Endodermal cell (in vitro differentiated cells): Measurements from ENCODE around the gene ADARB1. TPM values are rescaled to one million over a fixed set of nuclear protein-coding genes. Genes with fewer than 3 reads are reported as not detected.

Source experiments
- DNase-seq: peaks from one replicate; pipeline ENCODE4 v3.0.0-alpha.2; 2017
- H3K27ac ChIP-seq: 2 replicates; pipeline ENCODE4 v1.5.1; 2013; ENCODE audit warnings: mild to moderate bottlenecking, low read depth, low read length, moderate library complexity
- H3K27me3 ChIP-seq: 2 replicates; pipeline ENCODE4 v1.6.1; 2013; ENCODE audit warnings: mild to moderate bottlenecking, low read length, moderate library complexity; ENCODE audit not compliant: insufficient read depth, control insufficient read depth, poor library complexity, severe bottlenecking
- H3K36me3 ChIP-seq: 2 replicates; pipeline ENCODE4 v1.7.0; 2013; ENCODE audit warnings: mild to moderate bottlenecking, low read length, moderate library complexity; ENCODE audit not compliant: control insufficient read depth, insufficient read depth
- H3K4me1 ChIP-seq: one replicate; pipeline ENCODE4 v1.7.0; 2013; ENCODE audit warnings: low read length; ENCODE audit not compliant: control insufficient read depth, insufficient read depth
- H3K4me3 ChIP-seq: 2 replicates; pipeline ENCODE4 v1.5.1; 2013; ENCODE audit warnings: mild to moderate bottlenecking, low read length, moderate library complexity
- H3K9ac ChIP-seq: 2 replicates; pipeline ENCODE4 v1.6.1; 2013; ENCODE audit warnings: mild to moderate bottlenecking, low read length, moderate library complexity; ENCODE audit not compliant: poor library complexity, severe bottlenecking; ENCODE audit errors: extremely low read depth
- H3K9me3 ChIP-seq: 2 replicates; pipeline ENCODE4 v1.6.1; 2013; ENCODE audit warnings: mild to moderate bottlenecking, low read length, moderate library complexity; ENCODE audit not compliant: control insufficient read depth
- H3K27ac Mint-ChIP-seq: 2 replicates; pipeline ENCODE4 v1.8.0; 2020; ENCODE audit warnings: mixed read lengths
- H3K27me3 Mint-ChIP-seq: 2 replicates; pipeline ENCODE4 v1.8.0; 2021; ENCODE audit warnings: mild to moderate bottlenecking, mixed read lengths; ENCODE audit not compliant: insufficient read depth
- H3K36me3 Mint-ChIP-seq: 2 replicates; pipeline ENCODE4 v1.8.0; 2020; ENCODE audit warnings: low read depth, mixed read lengths
- H3K4me1 Mint-ChIP-seq: 2 replicates; pipeline ENCODE4 v1.8.0; 2020; ENCODE audit warnings: mixed read lengths
- H3K4me3 Mint-ChIP-seq: 2 replicates; pipeline ENCODE4 v1.8.0; 2020; ENCODE audit warnings: mild to moderate bottlenecking, moderate library complexity, mixed read lengths
- H3K9me3 Mint-ChIP-seq: 2 replicates; pipeline ENCODE4 v1.8.0; 2020; ENCODE audit warnings: mild to moderate bottlenecking, mixed read lengths
- CTCF ChIP-seq: fragments of 200-600 bp; sonication (generic); conservative IDR thresholded peaks from 2 replicates; pipeline ENCODE4 v1.5.0; 2021; ENCODE audit warnings: antibody characterized with exemption, mild to moderate bottlenecking
- WGBS, 2 experiments: methylation state at CpG; one replicate each; pipeline versions ENCODE4 v1.1.5 to v1.1.7; 2013; ENCODE audit warnings: missing lambda C conversion rate in 2 of 2, mixed read lengths in 1 of 2; ENCODE audit not compliant: insufficient coverage in 1 of 2, insufficient read length in 1 of 2; 5-methylcytosine and 5-hydroxymethylcytosine counted together
- total RNA-seq, 2 donors: library from RNA; stranded (reverse); fragmentation: NEBNext Ultra II Directional in 1 of 2; extraction: Animal tissue kit (Norgen Biotek cat#: 25700) in 1 of 2; gene quantifications; 2 replicates in 1 of 2; 3 replicates in 1 of 2; pipeline ENCODE4 v1.2.1, GENCODE V29; 2021

ADARB1 gene
- total RNA-seq, 2 donors from 2014 or later: 11.5 to 20.1 TPM

- H3K9me3 ChIP-seq: no peaks in the 10 kb centered on the region
- H3K4me3 Mint-ChIP-seq: no peak overlapping the region
- H3K27ac ChIP-seq: no peak overlapping the region
- no peaks in the 10 kb centered on the region for H3K36me3 Mint-ChIP-seq
- WGBS, 2 experiments: 91 to 98% methylated on average over 8 to 13 of the region's 13 CpGs
- DNase-seq: no peak
- H3K9ac ChIP-seq: no peak overlapping the region
- TF ChIP-seq CTCF: no peak
- no peaks in the 10 kb centered on the region for H3K4me1 Mint-ChIP-seq
- H3K9me3 Mint-ChIP-seq: no peaks in the 10 kb centered on the region
- no peaks in the 10 kb centered on the region for H3K27me3 Mint-ChIP-seq
- H3K4me1 ChIP-seq: no peaks in the 10 kb centered on the region
- H3K27me3 ChIP-seq: no peaks in the 10 kb centered on the region
- H3K4me3 ChIP-seq: no peak overlapping the region
- no peak overlapping the region for H3K27ac Mint-ChIP-seq
- H3K36me3 ChIP-seq: no peaks in the 10 kb centered on the region
Observed at GRCh38 chr21:45127937-45128336, 53.6 kb downstream of the ADARB1 start.

- Histone ChIP-seq H3K9ac (no peak overlapping the region), H3K4me1 (no peaks in the 10 kb centered on the region), H3K9me3 (no peaks in the 10 kb centered on the region), H3K4me3 (no peak overlapping the region), H3K27ac (no peak overlapping the region), H3K27me3 (no peaks in the 10 kb centered on the region), H3K36me3 (no peaks in the 10 kb centered on the region)
- peak; percentile 87 for DNase-seq
- Mint-ChIP-seq H3K36me3 (no peaks in the 10 kb centered on the region), H3K27ac (no peak overlapping the region), H3K9me3 (no peaks in the 10 kb centered on the region), H3K4me3 (no peak overlapping the region), H3K27me3 (no peaks in the 10 kb centered on the region), H3K4me1 (no peaks in the 10 kb centered on the region)
- WGBS, 2 experiments: 76 to 79% methylated on average over 6 to 8 of the region's 9 CpGs
- TF ChIP-seq CTCF: peak; percentile 93
Observed at GRCh38 chr21:45128613-45129188, 54.3 kb downstream of the ADARB1 start.

- Histone ChIP-seq H3K36me3 (no peaks in the 10 kb centered on the region), H3K4me3 (no peak overlapping the region), H3K27ac (no peak overlapping the region), H3K27me3 (no peaks in the 10 kb centered on the region), H3K9ac (no peak overlapping the region), H3K4me1 (no peaks in the 10 kb centered on the region), H3K9me3 (no peaks in the 10 kb centered on the region)
- Mint-ChIP-seq H3K27ac (no peak overlapping the region), H3K4me3 (no peak overlapping the region), H3K27me3 (no peaks in the 10 kb centered on the region), H3K4me1 (no peaks in the 10 kb centered on the region), H3K36me3 (no peaks in the 10 kb centered on the region), H3K9me3 (no peaks in the 10 kb centered on the region)
- DNase-seq: no peak
- WGBS, 2 experiments: 88 to 92% methylated on average over 13 to 19 of the region's 19 CpGs
- TF ChIP-seq CTCF: no peak
Observed at GRCh38 chr21:45129189-45129923, 55.0 kb downstream of the ADARB1 start.
